CD8-positive, alpha-beta memory T cell (primary cell): ENCODE data around the gene HSPBP1. TPM values are rescaled to one million over a fixed set of nuclear protein-coding genes. Genes with fewer than 3 reads are reported as not detected.

ENCODE experiments used
- CTCF ChIA-PET: fragments of 350-600 bp; sonication (Branson Sonifier 250); formaldehyde crosslinking; loops from one replicate; lab custom pipeline; 2021; ENCODE audit warnings: antibody characterized with exemption; lab: Charles Lee
- POLR2A ChIA-PET: fragments of 350-600 bp; sonication (Branson Sonifier 250); formaldehyde crosslinking; loops from one replicate; lab custom pipeline; 2021; ENCODE audit warnings: antibody characterized with exemption; lab: Charles Lee
- DNase-seq, 5 donors: peaks; one replicate each; pipeline versions ENCODE4 v3.0.0 to v3.0.0-alpha.2; 2020 to 2022; ENCODE audit warnings: mixed read lengths in 1 of 5
- H3K27ac ChIP-seq: one replicate; pipeline ENCODE4 v1.7.0; 2013; ENCODE audit warnings: low read depth, mild to moderate bottlenecking, low read length, moderate library complexity
- H3K27me3 ChIP-seq: 2 replicates; pipeline ENCODE4 v1.7.0; 2013; ENCODE audit warnings: low read length, mild to moderate bottlenecking; ENCODE audit not compliant: insufficient read depth, poor library complexity, severe bottlenecking
- H3K36me3 ChIP-seq: 2 replicates; pipeline ENCODE4 v1.7.0; 2013; ENCODE audit warnings: mild to moderate bottlenecking, low read length, moderate library complexity; ENCODE audit not compliant: insufficient read depth
- H3K4me1 ChIP-seq: 2 replicates; pipeline ENCODE4 v1.7.0; 2013; ENCODE audit warnings: mild to moderate bottlenecking, low read length, moderate library complexity; ENCODE audit not compliant: insufficient read depth
- H3K4me3 ChIP-seq: 2 replicates; pipeline ENCODE4 v1.7.0; 2013; ENCODE audit warnings: mild to moderate bottlenecking, low read length
- H3K9me3 ChIP-seq: 2 replicates; pipeline ENCODE4 v1.7.0; 2013; ENCODE audit warnings: mild to moderate bottlenecking, low read length
- H3K27ac Mint-ChIP-seq, 8 donors: one replicate each; pipeline ENCODE4 v1.8.0; 2020 to 2021; ENCODE audit warnings: mixed read lengths in 8 of 8, mild to moderate bottlenecking in 6 of 8, inconsistent platforms in 3 of 8, moderate library complexity in 3 of 8
- H3K27me3 Mint-ChIP-seq, 2 donors: one replicate each; pipeline ENCODE4 v1.8.0; 2020 to 2021; ENCODE audit warnings: mixed read lengths in 2 of 2, mild to moderate bottlenecking in 1 of 2, moderate library complexity in 1 of 2
- H3K36me3 Mint-ChIP-seq, 3 donors: one replicate each; pipeline ENCODE4 v1.8.0; 2020 to 2021; ENCODE audit warnings: mixed read lengths in 3 of 3, inconsistent platforms in 1 of 3, mild to moderate bottlenecking in 1 of 3
- H3K4me1 Mint-ChIP-seq, 3 donors: one replicate each; pipeline ENCODE4 v1.8.0; 2020 to 2021; ENCODE audit warnings: mixed read lengths in 3 of 3, inconsistent platforms in 1 of 3, mild to moderate bottlenecking in 1 of 3
- H3K4me3 Mint-ChIP-seq, 7 donors: one replicate each; pipeline ENCODE4 v1.8.0; 2020 to 2021; ENCODE audit warnings: mixed read lengths in 7 of 7, mild to moderate bottlenecking in 6 of 7, moderate library complexity in 4 of 7, inconsistent platforms in 2 of 7
- H3K9me3 Mint-ChIP-seq, 5 donors: one replicate each; pipeline ENCODE4 v1.8.0; 2020 to 2022; ENCODE audit warnings: mixed read lengths in 5 of 5, mild to moderate bottlenecking in 3 of 5, moderate library complexity in 2 of 5, inconsistent platforms in 1 of 5
- polyA plus RNA-seq: library from polyadenylated mRNA; unstranded; fragments of 300-500 nt; fragmentation: Illumina TruSeq; gene quantifications from one replicate; pipeline ENCODE4 v1.2.3, GENCODE V29; 2021
- total RNA-seq, 2 experiments: library from RNA; stranded (reverse); gene quantifications; one replicate each; pipeline ENCODE4 v1.2.3, GENCODE V29; 2021

HSPBP1 gene
- total and polyA plus RNA-seq, 3 experiments from 2014 or later, result 46.4 to 84.1 (median 82.9) TPM

GRCh38 chr19:55242517-55242916 lies 37.4 kb downstream of the HSPBP1 start:
- no peaks in the 10 kb centered on the region for H3K9me3 ChIP-seq
- CTCF ChIA-PET, result no interaction called here
- H3K4me1 Mint-ChIP-seq, result peaks cover 4 to 8% (median 4%) of the 10 kb centered on the region in 3 donors

GRCh38 chr19:55241935-55242464 lies 37.9 kb downstream of the HSPBP1 start:
- ChIA-PET CTCF (interaction anchor here (0.6 kb wide), 1 partner anchor 10 kb away, joined by 3 read pairs; no protein-coding TSS in a partner anchor), POLR2A (no interaction called here)
- no peak overlapping the region for H3K4me3 Mint-ChIP-seq
- DNase-seq, result no peak
- no peaks in the 10 kb centered on the region for H3K27me3 ChIP-seq
- no peak overlapping the region for H3K27ac Mint-ChIP-seq
- peaks cover 1% of the 10 kb centered on the region for H3K4me1 ChIP-seq
- H3K27me3 Mint-ChIP-seq, result no peaks in the 10 kb centered on the region
- peaks cover 0 to 90% (median 12%) of the 10 kb centered on the region in 3 donors for H3K36me3 Mint-ChIP-seq
- H3K4me1 Mint-ChIP-seq, result peaks cover 2 to 4% (median 3%) of the 10 kb centered on the region in 3 donors
- no peak overlapping the region for H3K4me3 ChIP-seq
- H3K36me3 ChIP-seq, result peaks cover 91% of the 10 kb centered on the region
- no peak overlapping the region for H3K27ac ChIP-seq
- H3K9me3 Mint-ChIP-seq, result no peaks in the 10 kb centered on the region
- H3K9me3 ChIP-seq, result no peaks in the 10 kb centered on the region

More at GRCh38 chr19:55242517-55242916, 37.4 kb downstream of the HSPBP1 start:
- H3K9me3 Mint-ChIP-seq, result no peaks in the 10 kb centered on the region
- H3K27ac Mint-ChIP-seq, result peak overlapping the region in 3 of 8 donors; percentile 36 to 70 (median 52)
- Histone ChIP-seq H3K36me3 (peaks cover 86% of the 10 kb centered on the region), H3K27ac (no peak overlapping the region), H3K4me1 (peaks cover 6% of the 10 kb centered on the region), H3K27me3 (no peaks in the 10 kb centered on the region), H3K4me3 (no peak overlapping the region)
- POLR2A ChIA-PET, result no interaction called here
- no peaks in the 10 kb centered on the region for H3K27me3 Mint-ChIP-seq
- DNase-seq, result no peak
- no peak overlapping the region for H3K4me3 Mint-ChIP-seq
- peaks cover 0 to 87% (median 9%) of the 10 kb centered on the region in 3 donors for H3K36me3 Mint-ChIP-seq

GRCh38 chr19:55241143-55241934 lies 38.6 kb downstream of the HSPBP1 start:
- no peaks in the 10 kb centered on the region for H3K4me1 ChIP-seq

GRCh38 chr19:55240713-55241020 lies 39.2 kb downstream of the HSPBP1 start:
- H3K27me3 ChIP-seq, result no peaks in the 10 kb centered on the region
- no peaks in the 10 kb centered on the region for H3K9me3 ChIP-seq
- no peak overlapping the region for H3K27ac Mint-ChIP-seq
- H3K4me3 Mint-ChIP-seq, result no peak overlapping the region
- H3K36me3 Mint-ChIP-seq, result peaks cover 0 to 93% (median 12%) of the 10 kb centered on the region in 3 donors
- H3K4me1 Mint-ChIP-seq, result peaks cover 2 to 4% (median 3%) of the 10 kb centered on the region in 3 donors
- H3K27ac ChIP-seq, result no peak overlapping the region
- CTCF ChIA-PET, result interaction anchor here (1.8 kb wide), 1 partner anchor 19 kb away, joined by 4 read pairs; no protein-coding TSS in a partner anchor
- H3K4me3 ChIP-seq, result no peak overlapping the region
- H3K4me1 ChIP-seq, result no peaks in the 10 kb centered on the region
- H3K9me3 Mint-ChIP-seq, result no peaks in the 10 kb centered on the region
- DNase-seq, result no peak
- no peaks in the 10 kb centered on the region for H3K27me3 Mint-ChIP-seq
- POLR2A ChIA-PET, result no interaction called here
- peaks cover 94% of the 10 kb centered on the region for H3K36me3 ChIP-seq

More at GRCh38 chr19:55241143-55241934, 38.6 kb downstream of the HSPBP1 start:
- H3K36me3 Mint-ChIP-seq, result peaks cover 0 to 93% (median 12%) of the 10 kb centered on the region in 3 donors
- no peak overlapping the region for H3K4me3 ChIP-seq
- H3K36me3 ChIP-seq, result peaks cover 93% of the 10 kb centered on the region
- CTCF ChIA-PET, result interaction anchor here (0.6 kb wide), 1 partner anchor 11 kb away, joined by 3 read pairs; no protein-coding TSS in a partner anchor
- no peaks in the 10 kb centered on the region for H3K27me3 Mint-ChIP-seq
- H3K27ac ChIP-seq, result no peak overlapping the region
- no peak for DNase-seq
- H3K27me3 ChIP-seq, result no peaks in the 10 kb centered on the region
- H3K4me1 Mint-ChIP-seq, result peaks cover 2 to 4% (median 3%) of the 10 kb centered on the region in 3 donors
- no peaks in the 10 kb centered on the region for H3K9me3 ChIP-seq
- H3K4me3 Mint-ChIP-seq, result no peak overlapping the region
- H3K9me3 Mint-ChIP-seq, result no peaks in the 10 kb centered on the region
- POLR2A ChIA-PET, result no interaction called here
- H3K27ac Mint-ChIP-seq, result peak overlapping the region in 1 of 8 donors; percentile 91

- ChIA-PET POLR2A (no interaction called here), CTCF (interaction anchor here (1.8 kb wide), 1 partner anchor 21 kb away, joined by 4 read pairs; no protein-coding TSS in a partner anchor)
- no peak overlapping the region for H3K27ac ChIP-seq
- H3K36me3 ChIP-seq, result peaks cover 88% of the 10 kb centered on the region
- Mint-ChIP-seq H3K4me1 (peaks cover 3 to 9% (median 8%) of the 10 kb centered on the region in 3 donors), H3K4me3 (peak overlapping the region in 1 of 7 donors; percentile 63), H3K9me3 (no peaks in the 10 kb centered on the region), H3K36me3 (peaks cover 4 to 89% (median 17%) of the 10 kb centered on the region in 3 donors), H3K27ac (no peak overlapping the region), H3K27me3 (no peaks in the 10 kb centered on the region)
- no peaks in the 10 kb centered on the region for H3K4me1 ChIP-seq
- DNase-seq, result no peak
- no peaks in the 10 kb centered on the region for H3K9me3 ChIP-seq
- H3K4me3 ChIP-seq, result no peak overlapping the region
- no peaks in the 10 kb centered on the region for H3K27me3 ChIP-seq
Observed at GRCh38 chr19:55239004-55239403, 40.9 kb downstream of the HSPBP1 start.

GRCh38 chr19:55238030-55238429 lies 41.9 kb downstream of the HSPBP1 start:
- DNase-seq, result no peak
- peaks cover 4 to 90% (median 17%) of the 10 kb centered on the region in 3 donors for H3K36me3 Mint-ChIP-seq
- no peak overlapping the region for H3K4me3 Mint-ChIP-seq
- no peaks in the 10 kb centered on the region for H3K27me3 Mint-ChIP-seq
- no peaks in the 10 kb centered on the region for H3K9me3 Mint-ChIP-seq
- Histone ChIP-seq H3K9me3 (no peaks in the 10 kb centered on the region), H3K4me3 (no peak overlapping the region), H3K4me1 (no peaks in the 10 kb centered on the region), H3K27me3 (no peaks in the 10 kb centered on the region), H3K27ac (no peak overlapping the region), H3K36me3 (peaks cover 85% of the 10 kb centered on the region)
- no peak overlapping the region for H3K27ac Mint-ChIP-seq
- POLR2A ChIA-PET, result no interaction called here
- CTCF ChIA-PET, result no interaction called here
- peaks cover 6 to 9% (median 8%) of the 10 kb centered on the region in 3 donors for H3K4me1 Mint-ChIP-seq

GRCh38 chr19:55232986-55233385 lies 46.9 kb downstream of the HSPBP1 start:
- no peak overlapping the region for H3K4me3 ChIP-seq
- POLR2A ChIA-PET, result no interaction called here
- Mint-ChIP-seq H3K4me3 (no peak overlapping the region), H3K27me3 (no peaks in the 10 kb centered on the region), H3K9me3 (no peaks in the 10 kb centered on the region), H3K27ac (peak overlapping the region in 2 of 8 donors; percentile 31 to 75), H3K36me3 (peaks cover 4 to 90% (median 14%) of the 10 kb centered on the region in 3 donors), H3K4me1 (peaks cover 4 to 7% (median 4%) of the 10 kb centered on the region in 3 donors)
- no peak for DNase-seq
- no peaks in the 10 kb centered on the region for H3K4me1 ChIP-seq
- no peaks in the 10 kb centered on the region for H3K9me3 ChIP-seq
- peaks cover 68% of the 10 kb centered on the region for H3K36me3 ChIP-seq
- H3K27ac ChIP-seq, result no peak overlapping the region
- no peaks in the 10 kb centered on the region for H3K27me3 ChIP-seq
- CTCF ChIA-PET, result no interaction called here

- POLR2A ChIA-PET, result no interaction called here
- no peaks in the 10 kb centered on the region for H3K27me3 ChIP-seq
- peaks cover 4 to 89% (median 14%) of the 10 kb centered on the region in 3 donors for H3K36me3 Mint-ChIP-seq
- no peaks in the 10 kb centered on the region for H3K27me3 Mint-ChIP-seq
- H3K4me3 Mint-ChIP-seq, result no peak overlapping the region
- no peaks in the 10 kb centered on the region for H3K9me3 ChIP-seq
- no peak overlapping the region for H3K27ac ChIP-seq
- H3K4me1 Mint-ChIP-seq, result peaks cover 4 to 7% (median 4%) of the 10 kb centered on the region in 3 donors
- CTCF ChIA-PET, result no interaction called here
- no peak for DNase-seq
- peaks cover 61% of the 10 kb centered on the region for H3K36me3 ChIP-seq
- H3K4me1 ChIP-seq, result no peaks in the 10 kb centered on the region
- H3K4me3 ChIP-seq, result no peak overlapping the region
- no peaks in the 10 kb centered on the region for H3K9me3 Mint-ChIP-seq
- H3K27ac Mint-ChIP-seq, result peak overlapping the region in 1 of 8 donors; percentile 42
Observed at GRCh38 chr19:55232286-55232602, 47.7 kb downstream of the HSPBP1 start.
